Natural killer cell (primary cell): ENCODE measurements around the gene DGKK. TPM values are rescaled to one million over a fixed set of nuclear protein-coding genes. Genes with fewer than 3 reads are reported as not detected.

ENCODE experiments used
- ATAC-seq, 3 donors: fragments of 150-1000 bp in 2 of 3; fragments of 200-7000 bp in 1 of 3; cut with Tn5 transposase; 1 replicate in 1 of 3; 2 replicates in 2 of 3; pipeline ENCODE4 v1.10.0; 2021; ENCODE audit warnings: mild to moderate bottlenecking in 2 of 3, moderate library complexity in 2 of 3
- DNase-seq, 2 donors: peaks; one replicate each; pipeline versions ENCODE4 v3.0.0 to v3.0.0-alpha.2; 2013 to 2021; ENCODE audit warnings: mixed read lengths in 1 of 2
- H3K27ac ChIP-seq: one replicate; pipeline ENCODE4 v1.5.1; 2013; ENCODE audit warnings: mild to moderate bottlenecking, low read length
- H3K27me3 ChIP-seq: one replicate; pipeline ENCODE4 v1.6.1; 2013; ENCODE audit warnings: low read length; ENCODE audit not compliant: control insufficient read depth, insufficient read depth
- H3K36me3 ChIP-seq: one replicate; pipeline ENCODE4 v1.6.1; 2013; ENCODE audit warnings: low read length; ENCODE audit not compliant: control insufficient read depth, insufficient read depth
- H3K4me1 ChIP-seq: one replicate; pipeline ENCODE4 v1.6.1; 2013; ENCODE audit warnings: low read length; ENCODE audit not compliant: control insufficient read depth, insufficient read depth
- H3K4me3 ChIP-seq: one replicate; pipeline ENCODE4 v1.5.1; 2013; ENCODE audit warnings: low read length
- H3K9me3 ChIP-seq: one replicate; pipeline ENCODE4 v1.6.1; 2013; ENCODE audit warnings: low read length; ENCODE audit not compliant: control insufficient read depth, insufficient read depth
- H3K27ac Mint-ChIP-seq, 2 donors: one replicate each; pipeline ENCODE4 v1.8.0; 2022; ENCODE audit warnings: mild to moderate bottlenecking in 2 of 2, mixed read lengths in 2 of 2, moderate library complexity in 1 of 2
- H3K27me3 Mint-ChIP-seq, 2 donors: one replicate each; pipeline ENCODE4 v1.8.0; 2022; ENCODE audit warnings: low read depth in 2 of 2, mixed read lengths in 2 of 2
- H3K36me3 Mint-ChIP-seq: one replicate; pipeline ENCODE4 v1.8.0; 2022; ENCODE audit warnings: mixed read lengths
- H3K4me1 Mint-ChIP-seq, 2 donors: one replicate each; pipeline ENCODE4 v1.8.0; 2022; ENCODE audit warnings: mixed read lengths in 2 of 2
- H3K4me3 Mint-ChIP-seq: one replicate; pipeline ENCODE4 v1.8.0; 2022; ENCODE audit warnings: mild to moderate bottlenecking, moderate library complexity, mixed read lengths
- H3K9me3 Mint-ChIP-seq, 2 donors: one replicate each; pipeline ENCODE4 v1.8.0; 2022; ENCODE audit warnings: mixed read lengths in 2 of 2
- WGBS: methylation state at CpG from one replicate; pipeline ENCODE4 v1.1.7; 2013; ENCODE audit warnings: missing lambda C conversion rate; ENCODE audit not compliant: insufficient coverage; 5-methylcytosine and 5-hydroxymethylcytosine counted together
- intact Hi-C: fragments of 100-400 bp; cut with micrococcal nuclease; formaldehyde crosslinking; loops from one replicate; pipeline ENCODE4 v1.14.2; 2022
- total RNA-seq, 4 donors: library from RNA; stranded (reverse); fragments of 120-200 nt in 1 of 4; gene quantifications; one replicate each; pipeline versions ENCODE4 v1.2.3 to v1.2.4, GENCODE V29; 2013 to 2022
- TF ChIP-seq, protein P1 (sequence below): fragments of 200-600 bp; IDR thresholded peaks from one replicate; pipeline ENCODE4 v1.8.0; 2022; ENCODE audit warnings: antibody characterized with exemption

DGKK gene
- total RNA-seq, 3 donors from 2014 or later (not counting 1 experiment from before 2014, with no cell fraction given) = 8.8 to 11.4 (median 9.7) TPM

DNA sequence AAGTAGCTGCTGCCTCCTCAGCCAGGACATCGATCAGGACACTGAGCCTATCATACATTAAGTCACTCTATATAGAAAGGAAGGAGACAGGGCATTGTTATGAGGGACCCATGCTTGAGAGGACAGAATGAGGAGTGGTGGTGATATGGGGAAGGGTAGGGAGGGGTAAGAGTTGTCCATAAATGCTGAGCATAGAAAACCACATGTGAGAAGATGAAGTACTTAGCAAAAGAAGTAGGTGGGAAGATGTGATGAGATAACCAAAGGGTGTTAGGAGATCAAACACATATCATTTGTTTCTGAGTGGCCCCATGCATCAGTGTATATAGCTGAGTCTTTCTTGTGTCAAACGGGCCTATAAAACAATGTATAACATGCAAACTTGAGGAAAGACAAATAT, 84.1 kb downstream of the DGKK start:
- H3K27ac ChIP-seq = peak overlapping the region; percentile 57
- WGBS = 54% methylated on average over 1 of the region's 2 CpGs
- Mint-ChIP-seq H3K9me3 (no peaks in the 10 kb centered on the region), H3K27ac (peak overlapping the region; percentile 76 to 83), H3K4me1 (peaks cover 52 to 63% of the 10 kb centered on the region in 2 donors), H3K4me3 (peak overlapping the region; percentile 21), H3K36me3 (no peaks in the 10 kb centered on the region), H3K27me3 (no peaks in the 10 kb centered on the region)
- no peaks in the 10 kb centered on the region for H3K36me3 ChIP-seq
- H3K27me3 ChIP-seq = no peaks in the 10 kb centered on the region
- TF ChIP-seq, protein P1, sequence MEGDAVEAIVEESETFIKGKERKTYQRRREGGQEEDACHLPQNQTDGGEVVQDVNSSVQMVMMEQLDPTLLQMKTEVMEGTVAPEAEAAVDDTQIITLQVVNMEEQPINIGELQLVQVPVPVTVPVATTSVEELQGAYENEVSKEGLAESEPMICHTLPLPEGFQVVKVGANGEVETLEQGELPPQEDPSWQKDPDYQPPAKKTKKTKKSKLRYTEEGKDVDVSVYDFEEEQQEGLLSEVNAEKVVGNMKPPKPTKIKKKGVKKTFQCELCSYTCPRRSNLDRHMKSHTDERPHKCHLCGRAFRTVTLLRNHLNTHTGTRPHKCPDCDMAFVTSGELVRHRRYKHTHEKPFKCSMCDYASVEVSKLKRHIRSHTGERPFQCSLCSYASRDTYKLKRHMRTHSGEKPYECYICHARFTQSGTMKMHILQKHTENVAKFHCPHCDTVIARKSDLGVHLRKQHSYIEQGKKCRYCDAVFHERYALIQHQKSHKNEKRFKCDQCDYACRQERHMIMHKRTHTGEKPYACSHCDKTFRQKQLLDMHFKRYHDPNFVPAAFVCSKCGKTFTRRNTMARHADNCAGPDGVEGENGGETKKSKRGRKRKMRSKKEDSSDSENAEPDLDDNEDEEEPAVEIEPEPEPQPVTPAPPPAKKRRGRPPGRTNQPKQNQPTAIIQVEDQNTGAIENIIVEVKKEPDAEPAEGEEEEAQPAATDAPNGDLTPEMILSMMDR = no peak
- peaks cover 25% of the 10 kb centered on the region for H3K4me1 ChIP-seq
- intact Hi-C loops = loop anchor here (1.0 kb wide), 1 partner anchor 11 kb away; no protein-coding TSS in a partner anchor
- ATAC-seq (peak; percentile 61 to 73 (median 71)), DNase-seq (peak in 1 of 2 donors; percentile 2)
- H3K9me3 ChIP-seq = no peaks in the 10 kb centered on the region
- no peak overlapping the region for H3K4me3 ChIP-seq

DNA sequence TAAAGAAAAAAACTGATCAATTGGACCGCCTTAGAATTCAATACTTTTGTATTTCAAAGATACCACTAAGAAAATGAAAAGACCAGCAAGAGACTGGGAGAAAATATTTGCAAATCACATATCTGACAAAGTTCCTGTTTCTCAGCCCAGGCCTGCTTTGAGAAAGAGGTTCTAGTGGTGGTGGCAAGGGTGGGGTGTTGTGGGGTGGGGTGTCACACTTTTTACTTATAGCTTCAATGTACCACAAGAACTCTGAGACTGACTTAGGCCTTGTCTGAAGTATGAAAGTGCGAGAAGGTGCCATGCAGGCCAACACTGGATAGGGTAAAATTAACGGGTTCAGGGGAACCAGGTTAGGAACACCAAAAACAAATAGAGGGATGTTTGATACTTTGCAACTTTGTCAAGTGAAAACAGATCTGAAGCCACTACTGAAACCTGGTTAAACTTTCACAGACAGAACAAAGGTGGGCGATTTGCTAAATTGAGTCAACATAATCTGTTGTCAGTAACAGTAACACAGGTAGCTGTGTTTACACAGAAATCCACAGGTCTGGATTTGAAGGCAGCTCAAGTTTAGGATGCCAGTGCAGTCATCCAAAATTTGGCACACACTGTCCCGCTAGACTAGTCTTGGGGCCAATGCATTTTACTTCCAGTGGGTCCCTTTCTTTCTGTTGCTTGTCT, 88.8 kb downstream of the DGKK start:
- peak; percentile 54 to 73 (median 64) for ATAC-seq
- intact Hi-C loops = no loop called here
- DNase-seq = no peak
- no peak overlapping the region for H3K4me3 ChIP-seq
- no peaks in the 10 kb centered on the region for H3K9me3 Mint-ChIP-seq
- peak overlapping the region; percentile 58 for H3K27ac ChIP-seq
- no peaks in the 10 kb centered on the region for H3K27me3 ChIP-seq
- peak overlapping the region; percentile 13 for H3K4me3 Mint-ChIP-seq
- peaks cover 35% of the 10 kb centered on the region for H3K4me1 ChIP-seq
- WGBS = 76% methylated on average over 4 of the region's 5 CpGs
- H3K36me3 ChIP-seq = no peaks in the 10 kb centered on the region
- peaks cover 52 to 54% of the 10 kb centered on the region in 2 donors for H3K4me1 Mint-ChIP-seq
- H3K27ac Mint-ChIP-seq = peak overlapping the region; percentile 72 to 76
- no peaks in the 10 kb centered on the region for H3K9me3 ChIP-seq
- TF ChIP-seq, protein P1 = no peak
- no peaks in the 10 kb centered on the region for H3K27me3 Mint-ChIP-seq
- no peaks in the 10 kb centered on the region for H3K36me3 Mint-ChIP-seq

DNA sequence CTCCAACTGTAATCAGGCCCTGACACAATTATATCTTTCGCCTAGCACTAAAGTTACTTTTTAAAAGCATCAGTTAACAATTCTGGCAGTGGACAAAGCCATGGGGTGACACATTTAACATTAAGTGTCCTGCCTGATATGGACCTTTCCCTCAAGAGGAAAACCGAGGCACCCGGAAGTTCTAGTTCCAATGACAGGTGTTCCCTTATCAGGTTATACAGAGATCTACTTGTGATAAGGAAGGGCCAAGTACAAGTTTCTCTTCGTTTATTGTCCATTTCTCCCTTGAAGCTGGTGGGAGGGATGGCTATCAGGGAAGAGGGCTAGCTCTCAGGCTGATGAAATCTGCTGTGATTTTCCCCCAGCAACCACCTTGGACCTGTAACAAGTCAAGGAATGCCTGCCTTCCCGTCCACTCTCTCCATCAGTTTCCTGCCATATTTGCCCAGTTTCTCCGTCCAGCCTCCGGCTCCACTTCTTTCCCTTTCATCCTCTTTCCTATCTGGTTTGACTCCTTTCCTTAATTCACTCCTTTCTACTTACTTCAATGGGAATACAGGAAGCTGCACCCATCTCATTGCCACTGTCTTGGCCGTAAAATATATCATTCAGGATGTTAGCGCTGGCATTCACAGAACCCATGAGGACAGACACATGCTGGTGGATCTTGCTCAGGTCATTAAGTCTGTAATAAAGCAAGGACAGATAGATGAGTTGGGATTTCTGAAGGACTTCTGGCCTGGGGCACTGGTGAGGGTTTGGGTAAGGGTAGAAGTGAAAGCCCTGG, 95.0 kb downstream of the DGKK start:
- H3K9me3 ChIP-seq = no peaks in the 10 kb centered on the region
- 97% methylated on average over 8 of the region's 9 CpGs for WGBS
- H3K4me1 ChIP-seq = peaks cover 12% of the 10 kb centered on the region
- H3K27me3 Mint-ChIP-seq = peaks cover 0 to 6% of the 10 kb centered on the region in 2 donors
- H3K4me3 ChIP-seq = no peak overlapping the region
- no peaks in the 10 kb centered on the region for H3K9me3 Mint-ChIP-seq
- TF ChIP-seq, protein P1 = no peak
- no peak overlapping the region for H3K4me3 Mint-ChIP-seq
- no peak overlapping the region for H3K27ac Mint-ChIP-seq
- H3K27me3 ChIP-seq = no peaks in the 10 kb centered on the region
- DNase-seq = no peak
- intact Hi-C loops = no loop called here
- no peak overlapping the region for H3K27ac ChIP-seq
- H3K4me1 Mint-ChIP-seq = peaks cover 6 to 42% of the 10 kb centered on the region in 2 donors
- no peaks in the 10 kb centered on the region for H3K36me3 ChIP-seq
- ATAC-seq = no peak
- H3K36me3 Mint-ChIP-seq = no peaks in the 10 kb centered on the region
